PC-9 (cell line): ENCODE measurements around the gene ADGRD1.

Experiments used
- EZH2 ChIP-seq: fragments of 200-600 bp; sonication (generic); IDR thresholded peaks from 2 replicates; pipeline ENCODE4 v1.8.0; 2017; ENCODE audit warnings: antibody characterized with exemption, low read depth
- TF ChIP-seq, protein P1 (sequence below): fragments of 200-600 bp; sonication (generic); conservative IDR thresholded peaks from 2 replicates; pipeline ENCODE4 v1.6.1; 2017; ENCODE audit warnings: mixed run types, antibody characterized with exemption, mild to moderate bottlenecking, moderate library complexity

DNA sequence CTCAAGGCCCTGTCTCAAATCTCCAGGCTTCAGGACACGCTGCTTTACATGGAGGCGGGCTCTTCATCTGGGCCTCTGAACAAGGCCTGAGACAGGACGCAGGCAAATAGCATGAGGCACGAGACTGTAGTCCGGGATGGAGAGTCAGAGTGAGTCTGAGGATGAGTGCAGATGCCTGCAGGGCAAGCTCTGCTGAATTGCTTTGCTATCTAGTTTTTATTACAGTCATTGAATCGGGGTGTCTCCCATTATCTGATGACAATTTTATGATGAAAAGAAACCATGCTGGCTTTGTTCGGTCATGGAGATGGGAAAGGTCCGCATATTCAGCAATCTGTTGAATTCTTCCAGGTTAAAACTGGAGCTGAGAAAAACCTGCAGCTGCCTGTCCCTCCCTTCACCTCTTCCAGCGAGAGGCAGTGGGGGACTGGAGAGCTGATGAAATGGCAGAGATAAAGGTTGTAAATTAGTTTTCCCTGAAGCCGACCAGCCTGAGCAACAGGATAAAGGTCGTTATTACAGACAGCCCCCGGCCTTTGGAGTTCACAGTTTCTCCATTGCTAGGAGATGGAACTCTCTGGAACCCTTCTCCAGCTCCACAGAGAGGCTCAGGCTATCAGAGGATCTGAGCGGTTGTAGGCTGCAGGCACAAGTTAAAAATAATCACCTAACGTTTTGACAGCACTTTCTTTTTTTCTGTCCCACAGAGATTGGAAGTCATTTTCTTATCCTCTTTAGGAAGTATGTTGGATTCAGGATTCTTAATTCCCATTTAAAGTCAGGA is 1.3 kb upstream of the ADGRD1 start:
- no peak for TF ChIP-seq EZH2
- TF ChIP-seq, protein P1, sequence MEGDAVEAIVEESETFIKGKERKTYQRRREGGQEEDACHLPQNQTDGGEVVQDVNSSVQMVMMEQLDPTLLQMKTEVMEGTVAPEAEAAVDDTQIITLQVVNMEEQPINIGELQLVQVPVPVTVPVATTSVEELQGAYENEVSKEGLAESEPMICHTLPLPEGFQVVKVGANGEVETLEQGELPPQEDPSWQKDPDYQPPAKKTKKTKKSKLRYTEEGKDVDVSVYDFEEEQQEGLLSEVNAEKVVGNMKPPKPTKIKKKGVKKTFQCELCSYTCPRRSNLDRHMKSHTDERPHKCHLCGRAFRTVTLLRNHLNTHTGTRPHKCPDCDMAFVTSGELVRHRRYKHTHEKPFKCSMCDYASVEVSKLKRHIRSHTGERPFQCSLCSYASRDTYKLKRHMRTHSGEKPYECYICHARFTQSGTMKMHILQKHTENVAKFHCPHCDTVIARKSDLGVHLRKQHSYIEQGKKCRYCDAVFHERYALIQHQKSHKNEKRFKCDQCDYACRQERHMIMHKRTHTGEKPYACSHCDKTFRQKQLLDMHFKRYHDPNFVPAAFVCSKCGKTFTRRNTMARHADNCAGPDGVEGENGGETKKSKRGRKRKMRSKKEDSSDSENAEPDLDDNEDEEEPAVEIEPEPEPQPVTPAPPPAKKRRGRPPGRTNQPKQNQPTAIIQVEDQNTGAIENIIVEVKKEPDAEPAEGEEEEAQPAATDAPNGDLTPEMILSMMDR, result no peak
